Measurements from ENCODE around the gene MUC5AC. TPM values are rescaled to one million over a fixed set of nuclear protein-coding genes. Genes with fewer than 3 reads are reported as not detected.
"Not testable (repeated sequence)": the region's sequence is repeated elsewhere in the genome, so short reads cannot be mapped to it uniquely, and the experiment has no call there.

MUC5AC gene
- polyA plus RNA-seq, 10 donors, result 0.01 to 0.39 (median 0.22) TPM; not detected in 7

GRCh38 chr11:1234771-1235305 is 77.1 kb downstream of the MUC5AC start:
- no peak for DNase-seq

GRCh38 chr11:1235306-1235900 is 77.7 kb downstream of the MUC5AC start:
- DNase-seq, result no peak

- no peak for DNase-seq
Measured at GRCh38 chr11:1235901-1236315, 78.2 kb downstream of the MUC5AC start.

- DNase-seq, result no peak
Measured at GRCh38 chr11:1236316-1237127, 78.8 kb downstream of the MUC5AC start.

- no peak for DNase-seq
Measured at GRCh38 chr11:1237128-1237580, 79.4 kb downstream of the MUC5AC start.

- DNase-seq, result no peak
Measured at GRCh38 chr11:1237851-1238250, 80.1 kb downstream of the MUC5AC start.

GRCh38 chr11:1238767-1239595 is 81.2 kb downstream of the MUC5AC start:
- DNase-seq, result no peak

GRCh38 chr11:1239596-1240205 is 81.9 kb downstream of the MUC5AC start:
- DNase-seq, result no peak

GRCh38 chr11:1240771-1241170 is 83.0 kb downstream of the MUC5AC start:
- no peak for DNase-seq

GRCh38 chr11:1241706-1242105 is 84.0 kb downstream of the MUC5AC start:
- DNase-seq, result no peak

- DNase-seq, result no peak
Measured at GRCh38 chr11:1242289-1242688, 84.5 kb downstream of the MUC5AC start.

GRCh38 chr11:1242751-1243150 is 85.0 kb downstream of the MUC5AC start:
- DNase-seq, result not testable (repeated sequence)

GRCh38 chr11:1243521-1243920 is 85.8 kb downstream of the MUC5AC start:
- not testable (repeated sequence) for DNase-seq

GRCh38 chr11:1244557-1244956 is 86.8 kb downstream of the MUC5AC start:
- DNase-seq, result not testable (repeated sequence)

GRCh38 chr11:1245717-1246116 is 88.0 kb downstream of the MUC5AC start:
- not testable (repeated sequence) for DNase-seq

GRCh38 chr11:1246301-1246700 is 88.5 kb downstream of the MUC5AC start:
- DNase-seq, result not testable (repeated sequence)

- not testable (repeated sequence) for DNase-seq
Measured at GRCh38 chr11:1247026-1247425, 89.3 kb downstream of the MUC5AC start.

- not testable (repeated sequence) for DNase-seq
Measured at GRCh38 chr11:1248951-1249350, 91.2 kb downstream of the MUC5AC start.

GRCh38 chr11:1250411-1250810 is 92.7 kb downstream of the MUC5AC start:
- DNase-seq, result not testable (repeated sequence)

Measured in muscle of back (tissue), 11 donors.